Ovary (tissue), 3 donors: ENCODE data around the gene KCNJ5.

Experiments
- EP300 ChIP-seq: sonication (generic); formaldehyde crosslinking; IDR thresholded peaks from one replicate; pipeline ENCODE4 v1.6.1; 2017; ENCODE audit warnings: antibody characterized with exemption
- POLR2A ChIP-seq: fragments of 450-650 bp; IDR thresholded peaks from one replicate; pipeline ENCODE4 v1.6.1; 2017; ENCODE audit warnings: antibody characterized with exemption, mild to moderate bottlenecking, moderate library complexity
- TF ChIP-seq, protein P1 (sequence below), 3 donors: fragments of 450-650 bp in 2 of 3; fragments of 200-600 bp in 1 of 3; IDR thresholded peaks; one replicate each; pipeline versions ENCODE4 v1.5.1 to v1.8.0; 2016 to 2022; ENCODE audit warnings: antibody characterized with exemption in 3 of 3, mild to moderate bottlenecking in 1 of 3
- donor health status: DM: no; HTN: no; CAD: no.

DNA sequence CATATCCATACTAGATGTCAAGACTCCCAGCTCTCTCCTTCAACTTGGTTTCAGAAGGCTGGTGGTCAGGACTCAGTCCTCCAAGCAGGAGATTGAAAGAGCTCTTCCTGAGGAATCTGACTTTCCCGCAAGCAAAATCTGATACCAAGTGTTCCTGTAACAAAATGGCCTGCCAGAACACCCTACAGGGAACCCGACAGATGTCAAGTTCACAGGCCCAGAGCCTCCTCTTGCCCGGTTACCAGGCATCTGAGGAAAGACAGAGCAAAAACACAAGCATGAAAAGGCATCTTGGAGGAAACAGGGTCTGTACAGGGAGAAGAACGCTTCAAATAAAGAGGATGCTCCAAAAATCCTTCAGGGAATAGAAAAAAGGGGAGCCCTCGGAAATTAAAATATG lies 8.7 kb upstream of the KCNJ5 start:
- TF ChIP-seq, protein P1, sequence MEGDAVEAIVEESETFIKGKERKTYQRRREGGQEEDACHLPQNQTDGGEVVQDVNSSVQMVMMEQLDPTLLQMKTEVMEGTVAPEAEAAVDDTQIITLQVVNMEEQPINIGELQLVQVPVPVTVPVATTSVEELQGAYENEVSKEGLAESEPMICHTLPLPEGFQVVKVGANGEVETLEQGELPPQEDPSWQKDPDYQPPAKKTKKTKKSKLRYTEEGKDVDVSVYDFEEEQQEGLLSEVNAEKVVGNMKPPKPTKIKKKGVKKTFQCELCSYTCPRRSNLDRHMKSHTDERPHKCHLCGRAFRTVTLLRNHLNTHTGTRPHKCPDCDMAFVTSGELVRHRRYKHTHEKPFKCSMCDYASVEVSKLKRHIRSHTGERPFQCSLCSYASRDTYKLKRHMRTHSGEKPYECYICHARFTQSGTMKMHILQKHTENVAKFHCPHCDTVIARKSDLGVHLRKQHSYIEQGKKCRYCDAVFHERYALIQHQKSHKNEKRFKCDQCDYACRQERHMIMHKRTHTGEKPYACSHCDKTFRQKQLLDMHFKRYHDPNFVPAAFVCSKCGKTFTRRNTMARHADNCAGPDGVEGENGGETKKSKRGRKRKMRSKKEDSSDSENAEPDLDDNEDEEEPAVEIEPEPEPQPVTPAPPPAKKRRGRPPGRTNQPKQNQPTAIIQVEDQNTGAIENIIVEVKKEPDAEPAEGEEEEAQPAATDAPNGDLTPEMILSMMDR (IDR thresholded peaks at IDR 0.05), result no peak
- TF ChIP-seq EP300 (no peak), POLR2A (no peak)
